HG03457 (cell line): ENCODE results near the gene MTCL1.

Experiments
- ATAC-seq: cut with Tn5 transposase; IDR thresholded peaks from one replicate; pipeline ENCODE4 v1.9.1; 2021; ENCODE audit warnings: moderate number of reproducible peaks; ENCODE audit not compliant: unreplicated experiment

Gene MTCL1

GRCh38 chr18:8854962-8855361 is 149.6 kb downstream of the MTCL1 start:
- ATAC-seq = no peak

- ATAC-seq = no peak
These were observed 150.9 kb downstream of the MTCL1 start for GRCh38 chr18:8856212-8856611.

- ATAC-seq = no peak
These were observed 151.5 kb downstream of the MTCL1 start for GRCh38 chr18:8856769-8857393.

- ATAC-seq = no peak
These were observed 152.4 kb downstream of the MTCL1 start for GRCh38 chr18:8857806-8858205.

- no peak for ATAC-seq
These were observed 153.6 kb downstream of the MTCL1 start for GRCh38 chr18:8858888-8859511.

- ATAC-seq = no peak
These were observed 155.7 kb downstream of the MTCL1 start for GRCh38 chr18:8860845-8861642.

GRCh38 chr18:8863427-8863826 is 158.1 kb downstream of the MTCL1 start:
- ATAC-seq = no peak

- no peak for ATAC-seq
These were observed 160.6 kb downstream of the MTCL1 start for GRCh38 chr18:8865934-8866333.

- ATAC-seq = no peak
These were observed 161.3 kb downstream of the MTCL1 start for GRCh38 chr18:8866679-8867078.

GRCh38 chr18:8868276-8868675 is 162.9 kb downstream of the MTCL1 start:
- no peak for ATAC-seq

GRCh38 chr18:8868779-8869415 is 163.5 kb downstream of the MTCL1 start:
- ATAC-seq = no peak

GRCh38 chr18:8869696-8870095 is 164.3 kb downstream of the MTCL1 start:
- no peak for ATAC-seq

GRCh38 chr18:8870528-8870927 is 165.2 kb downstream of the MTCL1 start:
- ATAC-seq = no peak

- no peak for ATAC-seq
These were observed 166.1 kb downstream of the MTCL1 start for GRCh38 chr18:8871489-8871888.

- ATAC-seq = no peak
These were observed 169.5 kb downstream of the MTCL1 start for GRCh38 chr18:8874872-8875271.

GRCh38 chr18:8876887-8877286 is 171.5 kb downstream of the MTCL1 start:
- ATAC-seq = no peak

- ATAC-seq = no peak
These were observed 175.7 kb downstream of the MTCL1 start for GRCh38 chr18:8881103-8881502.
